Measurements from ENCODE around the gene APP. TPM values are rescaled to one million over a fixed set of nuclear protein-coding genes. Genes with fewer than 3 reads are reported as not detected.
"Not testable (repeated sequence)": the region's sequence is repeated elsewhere in the genome, so short reads cannot be mapped to it uniquely, and the experiment has no call there.

APP gene
- total RNA-seq, 2 donors from 2014 or later = 256 to 423 TPM

DNA sequence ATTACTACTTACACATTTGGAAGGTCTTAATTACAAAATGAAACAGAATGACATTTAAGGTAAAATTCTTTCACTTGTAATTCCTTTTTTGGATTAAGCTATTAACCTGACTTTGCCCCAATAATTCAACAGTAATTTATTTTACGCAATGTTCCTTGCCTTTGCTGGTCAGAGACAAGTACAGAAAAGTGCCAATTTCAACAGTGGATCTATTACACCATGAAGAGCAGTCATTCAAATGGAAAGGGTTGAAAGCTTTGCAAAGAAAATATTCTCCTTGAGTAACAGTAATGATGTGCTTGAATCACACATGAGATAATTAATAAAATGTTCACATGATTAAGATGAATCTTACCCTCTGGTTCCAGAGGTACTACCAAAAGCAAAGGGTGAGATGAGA lies 84.7 kb downstream of the APP start:
- no peaks in the 10 kb centered on the region for H3K27me3 ChIP-seq
- no peaks in the 10 kb centered on the region for H3K4me1 ChIP-seq
- 95 to 100% methylated on average over 1 of the region's 1 CpG for WGBS, 2 donors

DNA sequence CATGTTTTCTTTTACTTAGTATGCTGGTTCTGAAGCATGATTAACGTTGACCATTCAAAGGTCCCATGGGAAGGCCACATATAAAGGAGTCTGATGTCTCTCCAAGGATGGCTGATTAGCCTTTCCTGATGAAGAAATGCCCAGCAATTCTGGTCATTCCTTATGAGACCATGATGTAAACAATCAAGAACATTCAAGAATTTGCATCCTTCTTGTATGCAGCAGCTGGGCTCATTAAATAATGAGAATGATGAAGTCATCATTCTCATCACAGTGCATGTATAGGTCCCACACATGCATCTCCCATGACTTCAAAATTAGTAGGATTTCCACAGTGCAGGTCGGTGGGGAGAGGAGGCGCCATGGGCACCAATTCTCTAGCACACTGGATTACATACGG lies 85.4 kb downstream of the APP start:
- Histone ChIP-seq H3K27me3 (no peaks in the 10 kb centered on the region), H3K36me3 (replicated peaks in 1 of 2; ENCODE audit: insufficient read depth in 1 of 2, low read depth in 2 of 2) (no peaks in the 10 kb centered on the region), H3K27ac (no peak overlapping the region), H3K9me3 (no peaks in the 10 kb centered on the region), H3K4me3 (no peak overlapping the region), H3K4me1 (no peaks in the 10 kb centered on the region)
- intact Hi-C loops (cut with DNase I) = no loop called here
- ATAC-seq (no peak), DNase-seq (no peak)
- WGBS, 2 donors = 85 to 94% methylated on average over 4 of the region's 4 CpGs
- TF ChIP-seq POLR2A (IDR thresholded peaks at IDR 0.05) = no peak

More for the DNA sequence above, 84.7 kb downstream of the APP start:
- no peak for TF ChIP-seq POLR2A (IDR thresholded peaks at IDR 0.05)
- TF ChIP-seq, protein P1, sequence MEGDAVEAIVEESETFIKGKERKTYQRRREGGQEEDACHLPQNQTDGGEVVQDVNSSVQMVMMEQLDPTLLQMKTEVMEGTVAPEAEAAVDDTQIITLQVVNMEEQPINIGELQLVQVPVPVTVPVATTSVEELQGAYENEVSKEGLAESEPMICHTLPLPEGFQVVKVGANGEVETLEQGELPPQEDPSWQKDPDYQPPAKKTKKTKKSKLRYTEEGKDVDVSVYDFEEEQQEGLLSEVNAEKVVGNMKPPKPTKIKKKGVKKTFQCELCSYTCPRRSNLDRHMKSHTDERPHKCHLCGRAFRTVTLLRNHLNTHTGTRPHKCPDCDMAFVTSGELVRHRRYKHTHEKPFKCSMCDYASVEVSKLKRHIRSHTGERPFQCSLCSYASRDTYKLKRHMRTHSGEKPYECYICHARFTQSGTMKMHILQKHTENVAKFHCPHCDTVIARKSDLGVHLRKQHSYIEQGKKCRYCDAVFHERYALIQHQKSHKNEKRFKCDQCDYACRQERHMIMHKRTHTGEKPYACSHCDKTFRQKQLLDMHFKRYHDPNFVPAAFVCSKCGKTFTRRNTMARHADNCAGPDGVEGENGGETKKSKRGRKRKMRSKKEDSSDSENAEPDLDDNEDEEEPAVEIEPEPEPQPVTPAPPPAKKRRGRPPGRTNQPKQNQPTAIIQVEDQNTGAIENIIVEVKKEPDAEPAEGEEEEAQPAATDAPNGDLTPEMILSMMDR (IDR thresholded peaks at IDR 0.05) = no peak
- Histone ChIP-seq H3K9me3 (no peaks in the 10 kb centered on the region), H3K4me3 (no peak overlapping the region), H3K27ac (no peak overlapping the region), H3K36me3 (replicated peaks in 1 of 2; ENCODE audit: insufficient read depth in 1 of 2, low read depth in 2 of 2) (no peaks in the 10 kb centered on the region)
- DNase-seq (no peak), ATAC-seq (no peak)
- intact Hi-C loops (cut with DNase I) = no loop called here

DNA sequence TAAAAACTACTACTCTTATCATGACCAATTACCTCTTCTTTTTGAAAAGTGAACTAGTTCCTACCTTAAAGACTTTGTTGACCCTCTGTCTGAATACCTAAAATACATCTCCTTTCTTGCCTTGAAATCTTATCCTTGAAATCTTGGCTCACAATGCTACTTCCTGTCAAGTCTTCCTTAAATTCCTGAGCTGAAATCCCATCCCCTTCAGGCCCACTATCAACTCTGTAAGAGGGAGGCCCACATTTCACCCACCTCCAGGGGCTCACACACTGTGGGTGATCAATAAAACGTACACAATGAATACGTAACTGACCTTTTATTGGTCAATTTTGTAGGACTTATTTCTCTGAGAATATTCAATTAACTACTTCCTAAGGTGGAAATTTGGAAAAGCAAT lies 88.0 kb downstream of the APP start:
- TF ChIP-seq POLR2A (IDR thresholded peaks at IDR 0.05) = no peak
- TF ChIP-seq, protein P1 (IDR thresholded peaks at IDR 0.05) = no peak
- WGBS, 2 donors = 89% methylated on average over 2 of the region's 2 CpGs
- intact Hi-C loops (cut with DNase I) = no loop called here
- Histone ChIP-seq H3K4me1 (no peaks in the 10 kb centered on the region), H3K36me3 (replicated peaks in 1 of 2; ENCODE audit: insufficient read depth in 1 of 2, low read depth in 2 of 2) (no peaks in the 10 kb centered on the region), H3K9me3 (no peaks in the 10 kb centered on the region), H3K4me3 (no peak overlapping the region), H3K27me3 (no peaks in the 10 kb centered on the region), H3K27ac (no peak overlapping the region)
- DNase-seq (no peak), ATAC-seq (no peak)

DNA sequence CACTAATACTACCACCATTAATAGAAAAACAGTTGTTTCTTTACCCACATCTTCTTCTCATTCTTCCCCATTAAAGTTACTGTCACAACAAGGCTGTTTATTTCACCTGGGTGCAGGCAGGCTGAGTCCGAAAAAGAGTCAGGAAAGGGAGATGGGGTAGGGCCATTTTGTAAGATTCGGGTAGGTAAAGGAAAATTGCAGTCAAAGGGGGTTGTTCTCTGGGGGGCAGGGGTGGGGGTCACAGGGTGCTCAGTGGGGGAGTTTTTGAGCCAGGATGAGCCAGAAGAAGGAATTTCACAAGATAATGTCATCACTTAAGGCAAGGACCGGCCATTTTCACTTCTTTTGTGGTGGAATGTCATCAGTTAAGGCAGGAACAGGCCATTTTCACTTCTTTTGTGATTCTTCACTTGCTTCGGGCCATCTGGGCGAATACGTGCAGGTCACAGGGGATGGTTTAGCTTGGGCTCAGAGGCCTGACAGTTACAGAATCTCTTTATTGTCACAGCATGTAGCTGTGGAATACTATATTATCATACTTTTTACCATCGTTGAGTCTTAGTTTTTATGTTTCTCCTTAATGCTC lies 89.3 kb downstream of the APP start:
- H3K27ac ChIP-seq; H3K4me3 ChIP-seq; H3K36me3 ChIP-seq (replicated peaks in 1 of 2; ENCODE audit: insufficient read depth in 1 of 2, low read depth in 2 of 2); ATAC-seq; H3K27me3 ChIP-seq; DNase-seq; intact Hi-C loops (cut with DNase I); H3K4me1 ChIP-seq; H3K9me3 ChIP-seq: not testable (repeated sequence)
- WGBS, 2 donors = 87 to 90% methylated on average over 7 of the region's 7 CpGs

DNA sequence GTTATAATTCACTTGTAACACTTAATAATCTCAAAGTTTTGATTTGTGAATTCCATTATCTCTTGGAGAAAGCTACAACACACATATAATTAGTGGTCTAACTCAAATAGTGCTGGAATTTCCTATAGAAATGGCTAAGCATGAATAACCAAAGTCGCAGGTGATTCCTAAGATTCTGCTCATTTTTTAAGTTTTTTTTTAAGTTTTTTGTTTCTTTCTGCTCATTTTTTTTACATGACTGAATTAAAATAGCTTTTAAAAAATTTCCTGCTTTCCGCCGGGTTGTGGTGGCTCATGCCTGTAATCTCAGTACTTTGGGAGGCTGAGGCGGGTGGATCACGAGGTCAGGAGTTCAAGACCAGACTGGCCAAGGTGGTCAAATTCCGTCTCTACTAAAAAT lies 90.4 kb downstream of the APP start:
- no peaks in the 10 kb centered on the region for H3K4me1 ChIP-seq
- H3K9me3 ChIP-seq = no peaks in the 10 kb centered on the region
- intact Hi-C loops (cut with DNase I) = no loop called here
- ATAC-seq = no peak
- no peak for TF ChIP-seq POLR2A (IDR thresholded peaks at IDR 0.05)
- TF ChIP-seq, protein P1 (IDR thresholded peaks at IDR 0.05) = no peak
- H3K36me3 ChIP-seq (replicated peaks in 1 of 2; ENCODE audit: insufficient read depth in 1 of 2, low read depth in 2 of 2) = no peaks in the 10 kb centered on the region
- 93 to 98% methylated on average over 6 of the region's 6 CpGs for WGBS, 2 donors
- no peak overlapping the region for H3K27ac ChIP-seq
- H3K27me3 ChIP-seq = no peaks in the 10 kb centered on the region
- DNase-seq = no peak
- no peak overlapping the region for H3K4me3 ChIP-seq

DNA sequence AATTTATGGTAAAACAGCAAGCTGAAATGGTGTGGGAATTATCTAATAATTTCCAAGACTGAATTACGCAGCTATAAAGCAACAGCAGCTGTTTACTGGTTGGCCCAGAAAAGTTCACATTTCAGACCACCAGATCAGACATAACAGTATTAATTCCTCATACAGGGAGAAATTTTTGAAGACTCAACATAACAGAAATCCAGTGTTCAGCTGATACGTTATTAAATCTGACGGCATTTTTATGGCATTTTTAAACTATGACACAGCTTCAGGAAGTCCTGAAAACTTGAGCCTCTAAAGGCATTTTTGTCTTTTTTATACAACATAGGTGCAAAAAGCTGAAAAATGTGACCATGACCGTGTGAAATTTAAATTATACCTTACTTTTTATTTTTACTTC lies 91.2 kb downstream of the APP start:
- no peak for ATAC-seq
- intact Hi-C loops (cut with DNase I) = no loop called here
- no peak for TF ChIP-seq POLR2A (IDR thresholded peaks at IDR 0.05)
- H3K4me3 ChIP-seq = no peak overlapping the region
- no peaks in the 10 kb centered on the region for H3K36me3 ChIP-seq (replicated peaks in 1 of 2; ENCODE audit: insufficient read depth in 1 of 2, low read depth in 2 of 2)
- no peak for DNase-seq
- no peak overlapping the region for H3K27ac ChIP-seq
- no peaks in the 10 kb centered on the region for H3K9me3 ChIP-seq
- H3K27me3 ChIP-seq = no peaks in the 10 kb centered on the region
- WGBS, 2 donors = 88 to 93% methylated on average over 4 of the region's 4 CpGs
- no peaks in the 10 kb centered on the region for H3K4me1 ChIP-seq
